Measurements from ENCODE around the gene SNED1. TPM values are rescaled to one million over a fixed set of nuclear protein-coding genes. Genes with fewer than 3 reads are reported as not detected.

Gene SNED1
- total and polyA plus RNA-seq, 9 of the 15 experiments (the other 6 are each of a cell fraction or from before 2014, with no cell fraction given), result 0.03 to 0.07 (median 0.05) TPM; not detected in 5

GRCh38 chr2:241074065-241074818 lies 75.8 kb downstream of the SNED1 start:
- H3K4me1 ChIP-seq (replicated peaks in 1 of 2; ENCODE audit: control insufficient read depth in 2 of 2, insufficient read depth in 2 of 2, low read length in 2 of 2), result peaks cover 0 to 20% of the 10 kb centered on the region in 2 experiments; a peak in 2 of 5 replicates
- no peak for FAIRE-seq
- H3K27me3 ChIP-seq (ENCODE audit: control insufficient read depth in 2 of 2, insufficient read depth in 2 of 2, low read length in 2 of 2), result peaks cover 10 to 33% of the 10 kb centered on the region in 2 experiments; a peak in 3 of 5 replicates
- 0 out of 2 replicates have a peak, but pooled peaks cover 3% of the 10 kb centered on the region for H4K20me1 ChIP-seq (replicated peaks; ENCODE audit: control insufficient read depth, insufficient read depth, low read length)
- no peak overlapping the region for H3K27ac ChIP-seq (ENCODE audit: extremely low read depth, low read depth, low read length)
- no peak overlapping the region for H2AFZ ChIP-seq (ENCODE audit: low read depth, low read length)
- DNase-seq (ENCODE audit: extremely low read depth in 1 of 4, low spot score in 3 of 4), result no peak
- no peak overlapping the region for H3K4me3 ChIP-seq
- POLR2A ChIA-PET, result interaction anchor here (0.5 to 0.6 kb wide), 2 partner anchors 11 to 27 kb away, joined by 3 read pairs; no protein-coding TSS in a partner anchor
- WGBS (ENCODE audit: insufficient coverage, low coverage, missing lambda C conversion rate), result 35% methylated on average over 14 of the region's 16 CpGs
- H3K4me2 ChIP-seq (ENCODE audit: insufficient read depth, low read length), result no peak overlapping the region
- in situ Hi-C loops (cut with MboI) (no loop called here), intact Hi-C loops (cut with micrococcal nuclease) (loop anchor here (10.0 kb wide), 1 partner anchor 159 kb away; no protein-coding TSS in a partner anchor)
- H3K9me3 ChIP-seq (replicated peaks; ENCODE audit: control insufficient read depth, insufficient read depth, low read depth, low read length), result no peaks in the 10 kb centered on the region
- no peaks in the 10 kb centered on the region for H3K79me2 ChIP-seq (ENCODE audit: control insufficient read depth, insufficient read depth, low read length)
- no peaks in the 10 kb centered on the region for H3K9me1 ChIP-seq (ENCODE audit: control insufficient read depth, insufficient read depth, low read length)
- no peaks in the 10 kb centered on the region for H3K36me3 ChIP-seq (ENCODE audit: control insufficient read depth, insufficient read depth, low read length)
- ATAC-seq, result no peak
- CTCF ChIA-PET (ENCODE audit: low intra/inter-chr PET ratio), result no interaction called here
- BruUV-seq (replicated peaks), result no TSS peak
- H3K9ac ChIP-seq (ENCODE audit: insufficient read depth in 1 of 2, low read depth in 2 of 2, low read length in 2 of 2), result no peak overlapping the region
- TF ChIP-seq, protein P1, sequence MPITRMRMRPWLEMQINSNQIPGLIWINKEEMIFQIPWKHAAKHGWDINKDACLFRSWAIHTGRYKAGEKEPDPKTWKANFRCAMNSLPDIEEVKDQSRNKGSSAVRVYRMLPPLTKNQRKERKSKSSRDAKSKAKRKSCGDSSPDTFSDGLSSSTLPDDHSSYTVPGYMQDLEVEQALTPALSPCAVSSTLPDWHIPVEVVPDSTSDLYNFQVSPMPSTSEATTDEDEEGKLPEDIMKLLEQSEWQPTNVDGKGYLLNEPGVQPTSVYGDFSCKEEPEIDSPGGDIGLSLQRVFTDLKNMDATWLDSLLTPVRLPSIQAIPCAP (CRISPR knock-in tag; IDR thresholded peaks at IDR 0.05; ENCODE audit: borderline replicate concordance), result no peak
- TF ChIP-seq, protein P2, sequence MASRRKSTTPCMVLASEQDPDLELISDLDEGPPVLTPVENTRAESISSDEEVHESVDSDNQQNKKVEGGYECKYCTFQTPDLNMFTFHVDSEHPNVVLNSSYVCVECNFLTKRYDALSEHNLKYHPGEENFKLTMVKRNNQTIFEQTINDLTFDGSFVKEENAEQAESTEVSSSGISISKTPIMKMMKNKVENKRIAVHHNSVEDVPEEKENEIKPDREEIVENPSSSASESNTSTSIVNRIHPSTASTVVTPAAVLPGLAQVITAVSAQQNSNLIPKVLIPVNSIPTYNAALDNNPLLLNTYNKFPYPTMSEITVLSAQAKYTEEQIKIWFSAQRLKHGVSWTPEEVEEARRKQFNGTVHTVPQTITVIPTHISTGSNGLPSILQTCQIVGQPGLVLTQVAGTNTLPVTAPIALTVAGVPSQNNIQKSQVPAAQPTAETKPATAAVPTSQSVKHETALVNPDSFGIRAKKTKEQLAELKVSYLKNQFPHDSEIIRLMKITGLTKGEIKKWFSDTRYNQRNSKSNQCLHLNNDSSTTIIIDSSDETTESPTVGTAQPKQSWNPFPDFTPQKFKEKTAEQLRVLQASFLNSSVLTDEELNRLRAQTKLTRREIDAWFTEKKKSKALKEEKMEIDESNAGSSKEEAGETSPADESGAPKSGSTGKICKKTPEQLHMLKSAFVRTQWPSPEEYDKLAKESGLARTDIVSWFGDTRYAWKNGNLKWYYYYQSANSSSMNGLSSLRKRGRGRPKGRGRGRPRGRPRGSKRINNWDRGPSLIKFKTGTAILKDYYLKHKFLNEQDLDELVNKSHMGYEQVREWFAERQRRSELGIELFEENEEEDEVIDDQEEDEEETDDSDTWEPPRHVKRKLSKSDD (conservative IDR thresholded peaks at IDR 0.05; ENCODE audit: low read length), result no peak
- no peak for TF ChIP-seq NR4A1 (CRISPR knock-in tag; IDR thresholded peaks at IDR 0.05)
- no peak for TF ChIP-seq NR4A1 (tag; IDR thresholded peaks at IDR 0.05)
- TF ChIP-seq MEF2A (IDR thresholded peaks at IDR 0.05; ENCODE audit: control insufficient read depth, low read depth, low read length), result no peak
- no peak for TF ChIP-seq ZNF197 (CRISPR knock-in tag; IDR thresholded peaks at IDR 0.05; ENCODE audit: low read depth)
- TF ChIP-seq GABPB1 (CRISPR knock-in tag; IDR thresholded peaks at IDR 0.05), result no peak
- TF ChIP-seq HMBOX1 (IDR thresholded peaks at IDR 0.05), result no peak
- no peak for TF ChIP-seq ELF2 (CRISPR knock-in tag; IDR thresholded peaks at IDR 0.05)
- no peak for TF ChIP-seq ARID1B (IDR thresholded peaks at IDR 0.05)
- TF ChIP-seq, protein P3, sequence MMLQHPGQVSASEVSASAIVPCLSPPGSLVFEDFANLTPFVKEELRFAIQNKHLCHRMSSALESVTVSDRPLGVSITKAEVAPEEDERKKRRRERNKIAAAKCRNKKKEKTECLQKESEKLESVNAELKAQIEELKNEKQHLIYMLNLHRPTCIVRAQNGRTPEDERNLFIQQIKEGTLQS (IDR thresholded peaks at IDR 0.05), result no peak
- TF ChIP-seq, protein P3 (CRISPR knock-in tag; conservative IDR thresholded peaks at IDR 0.05), result no peak
